SK-N-SH treated with all-trans-retinoic acid at 6 μM for 48 hours (cell line): ENCODE data around the gene DCAF15.
"Not testable (repeated sequence)": the region's sequence is repeated elsewhere in the genome, so short reads cannot be mapped to it uniquely, and the experiment has no call there.

Experiments
- ATAC-seq: fragments of 200-7000 bp; cut with Tn5 transposase; 3 replicates; pipeline ENCODE4 v1.9.1; 2020; ENCODE audit warnings: mild to moderate bottlenecking, moderate library complexity
- ARNTL ChIP-seq: fragments of 450-650 bp; formaldehyde crosslinking; IDR thresholded peaks from 2 replicates; pipeline ENCODE4 v1.5.0; 2020; ENCODE audit warnings: low read depth, mild to moderate bottlenecking, moderate library complexity, borderline replicate concordance
- BACH2 ChIP-seq: fragments of 250-450 bp; sonication (Bioruptor Pico); IDR thresholded peaks from 2 replicates; pipeline ENCODE4 v1.9.0; 2021; ENCODE audit warnings: mild to moderate bottlenecking, borderline replicate concordance
- ESRRG ChIP-seq: fragments of 250-450 bp; sonication (Bioruptor Pico); IDR thresholded peaks from 2 replicates; pipeline ENCODE4 v1.6.1; 2021; ENCODE audit warnings: mild to moderate bottlenecking
- GLIS3 ChIP-seq: fragments of 250-450 bp; sonication (Bioruptor Pico); IDR thresholded peaks from 2 replicates; pipeline ENCODE4 v1.5.0; 2020; ENCODE audit warnings: mild to moderate bottlenecking, moderate library complexity
- ISL1 ChIP-seq: fragments of 250-450 bp; sonication (Bioruptor Pico); IDR thresholded peaks from 2 replicates; pipeline ENCODE4 v2.1.2; 2022; ENCODE audit warnings: mild to moderate bottlenecking, moderate library complexity
- OSR1 ChIP-seq: fragments of 250-450 bp; sonication (Bioruptor Pico); IDR thresholded peaks from 2 replicates; pipeline ENCODE4 v1.8.0; 2022; ENCODE audit warnings: moderate library complexity, mild to moderate bottlenecking, inconsistent platforms
- PPARA ChIP-seq: fragments of 250-450 bp; sonication (Bioruptor Pico); IDR thresholded peaks from 2 replicates; pipeline ENCODE4 v1.5.0; 2020; ENCODE audit warnings: mild to moderate bottlenecking, borderline replicate concordance
- RARB ChIP-seq: fragments of 250-450 bp; sonication (Bioruptor Pico); IDR thresholded peaks from 2 replicates; pipeline ENCODE4 v1.8.0; 2021; ENCODE audit warnings: mild to moderate bottlenecking, moderate library complexity
- SNAI2 ChIP-seq: fragments of 250-450 bp; sonication (Bioruptor Pico); IDR thresholded peaks from 2 replicates; pipeline ENCODE4 v1.5.0; 2020; ENCODE audit warnings: mild to moderate bottlenecking, moderate library complexity
- TCF4 ChIP-seq: fragments of 250-450 bp; sonication (Bioruptor Pico); IDR thresholded peaks from 2 replicates; pipeline ENCODE4 v1.8.0; 2021; ENCODE audit warnings: mild to moderate bottlenecking, moderate library complexity, borderline replicate concordance
- TOX ChIP-seq: fragments of 250-450 bp; sonication (Bioruptor Pico); IDR thresholded peaks from 2 replicates; pipeline ENCODE4 v1.8.0; 2021; ENCODE audit warnings: mild to moderate bottlenecking, moderate library complexity, borderline replicate concordance
- ZC3H10 ChIP-seq: fragments of 250-450 bp; sonication (Bioruptor Pico); IDR thresholded peaks from 2 replicates; pipeline ENCODE4 v1.5.1; 2021; ENCODE audit warnings: mild to moderate bottlenecking, moderate library complexity
- ZFP3 ChIP-seq: fragments of 250-450 bp; sonication (Bioruptor Pico); IDR thresholded peaks from 2 replicates; pipeline ENCODE4 v1.5.0; 2020; ENCODE audit warnings: mild to moderate bottlenecking, moderate library complexity
- ZNF565 ChIP-seq: fragments of 450-650 bp; formaldehyde crosslinking; conservative IDR thresholded peaks from 2 replicates; pipeline ENCODE4 v1.5.0; 2020; ENCODE audit warnings: low read depth, mild to moderate bottlenecking, moderate library complexity
- ZNF70 ChIP-seq: fragments of 450-650 bp; formaldehyde crosslinking; IDR thresholded peaks from 2 replicates; pipeline ENCODE4 v1.5.0; 2020; ENCODE audit warnings: mild to moderate bottlenecking, moderate library complexity
- ZNF8 ChIP-seq: fragments of 450-650 bp; formaldehyde crosslinking; IDR thresholded peaks from 2 replicates; pipeline ENCODE4 v1.5.0; 2020; ENCODE audit warnings: mild to moderate bottlenecking, moderate library complexity
- TF ChIP-seq, protein P1 (sequence below): fragments of 250-450 bp; sonication (Bioruptor Pico); IDR thresholded peaks from 2 replicates; pipeline ENCODE4 v1.8.0; 2021; ENCODE audit warnings: low read depth, mild to moderate bottlenecking, moderate library complexity, borderline replicate concordance
- TF ChIP-seq, protein P2 (sequence below): fragments of 250-450 bp; sonication (Bioruptor Pico); IDR thresholded peaks from 2 replicates; pipeline ENCODE4 v1.5.1; 2021; ENCODE audit warnings: mild to moderate bottlenecking, moderate library complexity

Gene DCAF15

DNA sequence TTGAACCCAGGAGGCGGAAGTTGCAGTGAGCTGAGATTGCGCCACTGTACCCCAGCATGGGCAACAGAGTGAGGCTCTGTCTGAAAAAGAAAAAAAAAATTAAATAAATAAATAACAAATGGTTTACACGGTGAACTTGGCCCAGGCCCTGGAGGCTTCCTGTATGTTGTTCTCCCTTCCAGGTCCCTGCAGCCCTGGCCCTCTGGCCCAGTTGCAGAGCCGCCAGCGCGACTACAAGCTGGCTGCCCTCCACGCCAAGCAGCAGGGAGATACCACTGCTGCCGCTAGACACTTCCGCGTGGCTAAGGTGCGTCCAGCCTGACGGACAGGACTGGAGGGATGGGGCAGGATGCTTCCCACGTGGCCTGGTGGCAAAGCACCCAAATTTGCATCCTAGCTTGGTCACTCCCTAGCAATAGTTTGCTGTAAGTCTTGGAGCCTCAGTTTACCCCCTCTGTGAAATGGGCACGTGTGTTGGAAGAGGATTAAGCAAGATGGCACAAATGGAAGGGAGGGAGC lies 34.4 kb upstream of the DCAF15 start (continued):
- TF ChIP-seq ARNTL (CRISPR knock-in tag): no peak
- no peak for TF ChIP-seq ZNF70 (CRISPR knock-in tag)

DNA sequence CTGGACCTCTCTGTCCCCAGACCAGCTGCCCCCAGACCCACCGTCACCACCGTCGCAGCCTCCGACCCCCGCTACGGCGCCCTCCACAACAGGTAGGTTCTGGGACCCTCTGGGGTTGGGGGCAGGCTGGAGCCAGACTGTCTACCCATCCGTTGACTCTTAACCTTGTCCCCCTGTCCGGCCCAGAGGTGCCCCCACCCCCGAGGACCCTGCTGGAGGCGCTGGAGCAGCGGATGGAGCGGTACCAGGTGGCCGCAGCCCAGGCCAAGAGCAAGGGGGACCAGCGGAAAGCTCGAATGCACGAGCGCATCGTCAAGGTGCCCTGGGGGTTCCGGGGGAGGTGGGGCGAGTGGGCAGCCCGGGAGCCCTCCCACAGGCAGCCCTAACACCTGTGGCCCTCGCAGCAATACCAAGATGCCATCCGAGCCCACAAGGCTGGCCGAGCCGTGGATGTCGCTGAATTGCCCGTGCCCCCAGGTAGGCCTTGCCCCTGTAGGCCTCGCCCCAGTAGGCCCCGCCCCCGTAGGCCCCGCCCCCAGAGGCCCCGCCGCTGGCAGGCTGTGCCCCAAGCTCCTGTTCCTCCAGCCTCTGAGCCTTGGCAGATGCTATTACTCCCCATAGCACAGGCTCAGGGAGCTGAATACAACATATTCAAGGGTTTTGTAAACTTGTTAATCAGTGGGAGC lies 33.4 kb upstream of the DCAF15 start:
- no peak for ATAC-seq
- TF ChIP-seq ZNF8 (CRISPR knock-in tag): no peak
- TF ChIP-seq ARNTL (CRISPR knock-in tag): no peak
- no peak for TF ChIP-seq RARB
- no peak for TF ChIP-seq OSR1 (CRISPR knock-in tag)
- TF ChIP-seq PPARA (CRISPR knock-in tag): no peak

DNA sequence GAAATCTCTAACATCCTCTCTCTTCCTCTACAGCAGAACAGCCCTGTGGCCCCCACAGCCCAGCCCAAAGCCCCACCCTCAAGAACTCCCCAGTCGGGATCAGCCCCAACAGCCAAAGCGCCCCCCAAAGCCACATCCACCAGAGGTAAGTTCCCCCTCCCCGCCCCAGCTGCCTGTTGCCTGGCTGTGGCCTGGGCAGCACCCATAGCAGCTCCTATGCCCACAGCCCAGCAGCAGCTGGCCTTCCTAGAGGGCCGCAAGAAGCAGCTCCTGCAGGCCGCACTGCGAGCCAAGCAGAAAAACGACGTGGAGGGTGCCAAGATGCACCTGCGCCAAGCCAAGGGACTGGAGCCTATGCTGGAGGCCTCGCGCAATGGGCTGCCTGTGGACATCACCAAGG lies 31.8 kb upstream of the DCAF15 start:
- no peak for TF ChIP-seq GLIS3 (CRISPR knock-in tag)
- TF ChIP-seq, protein P1, sequence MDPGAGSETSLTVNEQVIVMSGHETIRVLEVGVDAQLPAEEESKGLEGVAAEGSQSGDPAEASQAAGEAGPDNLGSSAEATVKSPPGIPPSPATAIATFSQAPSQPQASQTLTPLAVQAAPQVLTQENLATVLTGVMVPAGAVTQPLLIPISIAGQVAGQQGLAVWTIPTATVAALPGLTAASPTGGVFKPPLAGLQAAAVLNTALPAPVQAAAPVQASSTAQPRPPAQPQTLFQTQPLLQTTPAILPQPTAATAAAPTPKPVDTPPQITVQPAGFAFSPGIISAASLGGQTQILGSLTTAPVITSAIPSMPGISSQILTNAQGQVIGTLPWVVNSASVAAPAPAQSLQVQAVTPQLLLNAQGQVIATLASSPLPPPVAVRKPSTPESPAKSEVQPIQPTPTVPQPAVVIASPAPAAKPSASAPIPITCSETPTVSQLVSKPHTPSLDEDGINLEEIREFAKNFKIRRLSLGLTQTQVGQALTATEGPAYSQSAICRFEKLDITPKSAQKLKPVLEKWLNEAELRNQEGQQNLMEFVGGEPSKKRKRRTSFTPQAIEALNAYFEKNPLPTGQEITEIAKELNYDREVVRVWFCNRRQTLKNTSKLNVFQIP (CRISPR knock-in tag): no peak
- no peak for TF ChIP-seq SNAI2 (CRISPR knock-in tag)
- no peak for TF ChIP-seq ZNF70 (CRISPR knock-in tag)
- no peak for TF ChIP-seq TCF4 (CRISPR knock-in tag)
- no peak for TF ChIP-seq TOX
- TF ChIP-seq ZFP3 (CRISPR knock-in tag): no peak
- TF ChIP-seq ISL1 (CRISPR knock-in tag): no peak
- TF ChIP-seq ZC3H10 (CRISPR knock-in tag): no peak
- TF ChIP-seq ESRRG (CRISPR knock-in tag): no peak
- ATAC-seq: no peak

DNA sequence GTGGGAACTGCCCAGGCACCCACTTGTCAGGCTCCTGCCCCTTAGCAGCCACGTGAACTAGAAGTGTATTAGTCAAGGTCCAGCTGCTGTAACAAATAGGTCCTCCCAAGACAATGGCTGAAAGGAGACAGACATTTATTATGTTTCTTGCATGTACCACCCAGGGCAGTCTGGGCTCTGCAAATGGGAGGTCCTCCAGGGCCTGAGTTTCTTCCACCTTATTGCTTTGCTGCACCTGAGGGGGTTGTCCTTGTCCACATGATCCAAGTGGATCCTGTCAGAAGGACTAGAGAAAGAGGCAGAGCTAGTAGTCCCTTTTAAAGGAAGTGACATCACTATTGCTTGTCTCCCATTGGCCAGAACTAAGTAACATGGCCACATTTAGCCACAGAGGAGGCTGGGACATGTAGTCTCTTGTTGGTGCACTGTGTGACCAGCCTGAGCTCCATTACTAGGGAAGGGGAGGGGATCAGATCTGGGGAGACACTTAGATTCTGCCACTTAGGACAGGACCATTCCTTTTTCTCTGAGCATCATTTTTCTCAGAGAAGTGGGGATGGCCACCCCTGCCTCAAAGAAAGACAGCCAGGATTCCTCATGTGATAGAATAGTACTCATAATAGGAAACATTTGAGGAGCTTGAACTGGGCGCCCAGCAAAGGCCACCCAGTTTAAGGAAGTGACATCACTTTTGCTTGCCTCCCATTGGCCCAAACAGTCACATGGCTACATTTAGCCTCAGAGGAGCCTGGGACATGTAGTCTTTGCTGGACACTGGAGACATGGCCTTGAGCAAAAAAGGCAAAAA lies 31.2 kb upstream of the DCAF15 start:
- TF ChIP-seq GLIS3 (CRISPR knock-in tag) (no peak), ARNTL (CRISPR knock-in tag) (no peak)
- ATAC-seq: peak; percentile 92

DNA sequence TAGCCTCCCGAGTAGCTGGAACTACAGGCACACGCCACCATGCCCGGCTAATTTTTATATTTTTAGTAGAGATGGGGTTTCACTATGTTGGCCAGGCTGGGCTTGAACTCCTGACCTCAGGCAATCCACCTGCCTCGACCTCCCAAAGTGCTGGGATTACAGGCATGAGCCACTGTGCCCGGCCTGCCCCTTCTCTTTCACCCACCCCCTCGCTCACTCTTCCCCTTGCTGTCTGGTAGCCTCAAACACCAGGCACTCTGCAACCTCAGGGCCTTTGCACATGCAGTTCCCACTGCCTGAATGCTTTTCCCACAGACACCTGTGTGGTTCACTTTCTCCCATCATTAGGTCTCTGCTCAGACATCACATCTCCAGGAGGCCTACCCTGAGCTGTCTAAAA lies 30.2 kb upstream of the DCAF15 start:
- ATAC-seq: not testable (repeated sequence)

DNA sequence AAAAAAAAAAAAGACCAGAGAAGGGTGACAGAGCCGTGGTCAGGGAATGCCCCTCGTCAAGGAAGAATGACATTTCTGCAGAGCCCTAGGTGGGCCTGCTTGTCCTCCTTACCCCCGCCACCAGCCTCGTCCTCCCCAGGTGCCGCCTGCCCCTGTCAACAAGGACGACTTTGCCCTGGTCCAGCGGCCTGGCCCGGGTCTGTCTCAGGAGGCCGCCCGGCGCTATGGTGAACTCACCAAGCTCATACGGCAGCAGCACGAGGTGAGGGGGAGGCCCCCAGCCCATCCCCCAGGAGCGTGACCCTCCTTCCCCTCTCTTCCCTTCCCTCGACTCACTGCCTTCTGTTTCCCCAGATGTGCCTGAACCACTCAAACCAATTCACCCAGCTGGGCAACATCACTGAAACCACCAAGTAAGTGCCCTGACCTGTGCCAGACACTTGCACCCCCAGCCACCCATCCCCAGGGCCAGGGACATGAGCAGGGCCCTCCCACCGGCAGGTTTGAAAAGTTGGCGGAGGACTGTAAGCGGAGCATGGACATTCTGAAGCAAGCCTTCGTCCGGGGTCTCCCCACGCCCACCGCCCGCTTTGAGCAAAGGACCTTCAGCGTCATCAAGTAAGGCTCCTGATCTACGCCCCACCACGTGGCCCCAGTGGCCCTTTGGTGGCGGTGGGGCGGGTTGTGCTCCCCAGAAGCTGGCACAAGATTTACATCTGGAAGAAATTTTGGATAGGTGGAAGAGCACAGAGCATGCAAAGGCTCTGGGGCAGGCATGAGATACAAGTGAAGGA lies 28.9 kb upstream of the DCAF15 start:
- TF ChIP-seq, protein P2, sequence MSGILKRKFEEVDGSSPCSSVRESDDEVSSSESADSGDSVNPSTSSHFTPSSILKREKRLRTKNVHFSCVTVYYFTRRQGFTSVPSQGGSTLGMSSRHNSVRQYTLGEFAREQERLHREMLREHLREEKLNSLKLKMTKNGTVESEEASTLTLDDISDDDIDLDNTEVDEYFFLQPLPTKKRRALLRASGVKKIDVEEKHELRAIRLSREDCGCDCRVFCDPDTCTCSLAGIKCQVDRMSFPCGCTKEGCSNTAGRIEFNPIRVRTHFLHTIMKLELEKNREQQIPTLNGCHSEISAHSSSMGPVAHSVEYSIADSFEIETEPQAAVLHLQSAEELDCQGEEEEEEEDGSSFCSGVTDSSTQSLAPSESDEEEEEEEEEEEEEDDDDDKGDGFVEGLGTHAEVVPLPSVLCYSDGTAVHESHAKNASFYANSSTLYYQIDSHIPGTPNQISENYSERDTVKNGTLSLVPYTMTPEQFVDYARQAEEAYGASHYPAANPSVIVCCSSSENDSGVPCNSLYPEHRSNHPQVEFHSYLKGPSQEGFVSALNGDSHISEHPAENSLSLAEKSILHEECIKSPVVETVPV: no peak
- TF ChIP-seq ZC3H10 (CRISPR knock-in tag) (no peak), ZFP3 (CRISPR knock-in tag) (no peak)
- ATAC-seq: no peak

DNA sequence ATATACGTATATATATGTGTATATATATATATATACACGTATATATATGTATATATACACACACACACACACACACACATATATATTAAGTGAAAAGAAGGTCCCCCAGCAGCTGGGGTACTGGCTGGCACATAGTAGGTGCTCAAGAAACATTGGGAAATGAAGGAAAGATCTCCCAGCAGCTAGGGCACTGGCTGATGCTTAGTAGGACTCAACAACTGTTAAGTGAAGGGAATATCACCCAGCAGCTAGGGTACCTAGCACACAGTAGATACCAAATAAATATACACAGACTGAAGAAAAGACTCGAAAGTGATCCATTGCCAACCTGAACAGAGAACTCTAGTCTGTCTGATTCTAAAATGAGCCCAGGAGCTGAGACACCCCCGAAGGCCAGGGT lies 26.3 kb upstream of the DCAF15 start:
- TF ChIP-seq ESRRG (CRISPR knock-in tag): no peak
- TF ChIP-seq, protein P2: no peak
- no peak for TF ChIP-seq TCF4 (CRISPR knock-in tag)
- TF ChIP-seq TOX: no peak
- no peak for TF ChIP-seq BACH2 (CRISPR knock-in tag)
- TF ChIP-seq ISL1 (CRISPR knock-in tag): no peak
- no peak for TF ChIP-seq GLIS3 (CRISPR knock-in tag)
- TF ChIP-seq RARB: no peak
- TF ChIP-seq ZNF565: no peak

More for the DNA sequence above, 26.3 kb upstream of the DCAF15 start:
- ATAC-seq: no peak
